Stomach smooth muscle (tissue), 2 donors: ENCODE results near the gene ADAP1.
A peak's percentile ranks its signal among the peaks of the same experiment; 100 is the strongest.
"Not testable (repeated sequence)": the region's sequence is repeated elsewhere in the genome, so short reads cannot be mapped to it uniquely, and the experiment has no call there.

Experiments used
- H3K27ac ChIP-seq: one replicate; pipeline ENCODE4 v1.7.0; 2013; ENCODE audit warnings: mild to moderate bottlenecking, low read length, inconsistent platforms
- H3K27me3 ChIP-seq, 2 donors: one replicate each; pipeline ENCODE4 v1.7.0; 2013; ENCODE audit warnings: low read length in 2 of 2; ENCODE audit not compliant: insufficient read depth in 2 of 2, control insufficient read depth in 1 of 2
- H3K36me3 ChIP-seq, 2 donors: one replicate each; pipeline ENCODE4 v1.7.0; 2013; ENCODE audit warnings: low read length in 2 of 2; ENCODE audit not compliant: control insufficient read depth in 2 of 2, insufficient read depth in 2 of 2
- H3K4me1 ChIP-seq: one replicate; pipeline ENCODE4 v1.7.0; 2013; ENCODE audit warnings: low read length; ENCODE audit not compliant: control insufficient read depth, insufficient read depth
- H3K4me3 ChIP-seq, 2 donors: one replicate each; pipeline ENCODE4 v1.7.0; 2013; ENCODE audit warnings: low read length in 2 of 2
- H3K9ac ChIP-seq, 2 donors: one replicate each; pipeline ENCODE4 v1.7.0; 2013; ENCODE audit warnings: low read length in 2 of 2, mild to moderate bottlenecking in 1 of 2
- H3K9me3 ChIP-seq, 2 donors: one replicate each; pipeline ENCODE4 v1.7.0; 2013; ENCODE audit warnings: low read length in 2 of 2; ENCODE audit not compliant: control insufficient read depth in 2 of 2
- donor health status: healthy.
- donor health status: Pancreatic carcinoma.

The ADAP1 gene

DNA sequence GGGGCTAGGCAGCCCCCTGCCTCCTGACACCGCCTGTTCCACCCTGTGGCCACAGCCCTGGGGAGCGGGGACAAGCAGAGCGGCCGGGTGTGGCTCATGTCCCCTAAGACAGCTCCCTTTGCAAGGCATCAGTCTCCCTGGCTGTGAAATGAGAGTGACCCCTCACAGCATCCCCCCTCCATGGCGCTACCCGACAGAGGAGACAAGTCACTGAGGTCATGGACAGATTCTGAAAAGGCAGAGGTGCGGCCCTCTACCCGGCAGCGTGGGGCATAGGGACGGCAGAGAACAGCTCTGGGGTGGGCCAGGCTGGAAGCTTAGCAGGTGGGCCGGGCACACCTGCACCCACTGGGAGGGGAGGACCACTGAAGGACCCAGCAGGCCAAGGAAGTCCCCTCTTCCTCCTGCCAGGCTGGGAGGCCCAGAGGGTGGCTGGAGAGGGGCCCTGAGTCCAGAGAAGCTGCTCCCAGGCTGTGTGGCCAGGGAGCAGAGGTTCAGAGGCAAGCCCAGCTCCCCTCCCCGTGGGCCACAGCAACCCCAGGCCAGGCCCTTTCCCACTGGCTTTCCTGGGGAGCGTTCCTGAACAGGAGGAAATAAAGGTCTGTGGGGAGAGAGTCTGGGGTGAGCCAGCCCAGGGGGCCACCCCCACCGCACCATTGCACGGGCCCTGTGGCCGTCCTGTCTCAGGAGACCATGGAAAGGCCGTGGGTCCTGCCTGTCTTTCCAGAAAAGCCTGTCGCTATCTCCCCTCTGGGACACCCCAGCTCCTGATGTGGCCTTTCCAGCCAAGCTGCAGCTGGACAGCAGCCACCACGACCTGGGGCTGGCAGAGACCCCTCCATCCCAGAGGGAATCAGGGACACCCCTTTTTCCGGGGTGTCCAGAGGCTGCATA lies 1.7 kb downstream of the ADAP1 start:
- Histone ChIP-seq H3K27ac (peak overlapping the region; percentile 70), H3K27me3 (no peaks in the 10 kb centered on the region), H3K9me3 (no peaks in the 10 kb centered on the region), H3K9ac (peak overlapping the region; percentile 62 to 73), H3K4me3 (peak overlapping the region; percentile 57 to 74), H3K4me1 (peaks cover 35% of the 10 kb centered on the region), H3K36me3 (no peaks in the 10 kb centered on the region)

DNA sequence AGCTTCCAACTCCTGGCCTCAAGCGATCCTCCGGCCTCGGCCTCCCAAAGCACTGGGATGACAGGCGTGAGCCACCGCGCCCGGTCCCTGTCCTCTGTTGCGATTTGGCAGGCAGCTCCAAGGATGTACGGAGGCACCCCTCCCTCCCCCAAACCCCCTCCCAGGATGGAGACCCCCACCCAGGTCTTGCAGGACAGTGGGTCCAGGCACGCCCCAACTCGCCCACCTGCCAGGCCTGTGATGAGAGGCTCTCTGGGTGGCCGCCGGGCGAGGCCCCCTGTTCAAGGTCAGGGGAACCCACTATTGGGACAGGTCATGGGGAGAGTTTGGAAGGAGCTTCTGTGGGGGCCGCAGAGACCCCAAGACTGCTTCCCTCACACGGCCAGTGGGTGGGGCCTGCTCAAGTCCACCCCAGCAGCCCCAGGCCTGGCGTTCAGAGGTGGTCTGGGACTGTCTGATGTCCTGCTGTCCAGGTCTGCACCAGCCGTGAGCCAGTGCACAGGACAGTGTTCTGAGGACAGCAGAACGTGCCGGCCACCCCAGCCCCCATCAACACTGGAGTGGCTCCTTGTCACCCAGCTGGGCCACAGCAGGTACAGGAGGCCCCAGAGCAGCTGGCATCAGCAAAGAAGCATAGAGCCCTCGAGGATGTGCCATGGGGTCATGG lies 2.5 kb downstream of the ADAP1 start:
- Histone ChIP-seq H3K27me3 (no peaks in the 10 kb centered on the region), H3K4me1 (peaks cover 33% of the 10 kb centered on the region), H3K9ac (no peak overlapping the region), H3K9me3 (no peaks in the 10 kb centered on the region), H3K36me3 (no peaks in the 10 kb centered on the region), H3K27ac (peak overlapping the region; percentile 70), H3K4me3 (no peak overlapping the region)

DNA sequence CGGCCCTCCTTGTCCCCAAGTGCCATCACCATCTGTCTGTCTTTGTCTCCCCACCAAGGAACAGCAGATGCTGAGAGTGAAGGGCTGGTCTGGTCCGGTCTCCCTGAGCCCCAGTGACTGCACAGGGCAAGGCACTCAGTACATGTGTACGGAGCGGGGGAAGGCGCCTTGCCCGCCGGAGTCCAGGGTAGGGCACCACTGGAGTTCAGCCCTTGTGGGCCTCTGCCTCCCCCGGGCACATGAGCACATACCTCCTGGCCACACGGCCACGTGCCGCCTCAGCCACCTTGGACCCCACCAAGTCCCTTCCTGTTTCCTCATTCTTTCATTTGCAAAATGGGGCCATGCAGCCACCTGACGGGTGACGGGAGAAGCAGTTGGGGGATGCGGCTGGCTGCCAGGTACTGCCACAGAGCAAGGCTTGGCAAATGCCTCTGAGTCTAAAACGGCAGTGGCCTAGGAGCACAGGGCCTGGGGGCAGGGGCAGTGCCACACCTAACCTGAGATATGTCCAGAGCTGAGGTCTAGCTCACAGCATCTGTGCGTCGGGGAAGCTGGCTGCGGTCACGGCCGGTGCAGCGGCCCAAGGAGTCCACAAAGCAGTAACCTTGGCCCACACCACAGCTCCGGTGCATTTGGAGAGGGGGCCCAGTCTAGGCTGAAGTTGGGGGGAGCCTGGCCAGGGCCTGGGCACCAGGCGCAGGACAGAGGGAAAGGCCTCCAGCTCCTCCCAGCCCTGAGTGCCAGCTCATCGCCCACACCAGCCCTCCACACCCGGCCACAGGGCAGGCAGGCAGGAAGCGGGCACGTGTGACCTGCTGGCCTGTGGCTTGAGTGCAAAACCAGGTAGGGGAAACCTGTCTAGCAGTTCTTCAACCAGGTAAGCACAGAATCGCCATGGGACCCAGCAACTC lies 5.2 kb downstream of the ADAP1 start:
- Histone ChIP-seq H3K4me3 (no peak overlapping the region), H3K9ac (no peak overlapping the region), H3K27ac (no peak overlapping the region), H3K4me1 (peaks cover 22% of the 10 kb centered on the region), H3K36me3 (no peaks in the 10 kb centered on the region), H3K27me3 (no peaks in the 10 kb centered on the region), H3K9me3 (no peaks in the 10 kb centered on the region)

- H3K27ac ChIP-seq: no peak overlapping the region
- H3K4me3 ChIP-seq: no peak overlapping the region
- H3K4me1 ChIP-seq: peaks cover 10% of the 10 kb centered on the region
- H3K36me3 ChIP-seq: no peaks in the 10 kb centered on the region
- no peaks in the 10 kb centered on the region for H3K27me3 ChIP-seq
- no peak overlapping the region for H3K9ac ChIP-seq
- no peaks in the 10 kb centered on the region for H3K9me3 ChIP-seq
These were observed 6.9 kb downstream of the ADAP1 start for GRCh38 chr7:947391-948210.

- no peak overlapping the region for H3K27ac ChIP-seq
- no peaks in the 10 kb centered on the region for H3K27me3 ChIP-seq
- H3K4me3 ChIP-seq: no peak overlapping the region
- peaks cover 2% of the 10 kb centered on the region for H3K4me1 ChIP-seq
- H3K36me3 ChIP-seq: no peaks in the 10 kb centered on the region
- H3K9ac ChIP-seq: no peak overlapping the region
- peaks cover 0 to 2% of the 10 kb centered on the region in 2 donors for H3K9me3 ChIP-seq
These were observed 8.1 kb downstream of the ADAP1 start for GRCh38 chr7:946256-946996.

- Histone ChIP-seq H3K4me1 (peaks cover 2% of the 10 kb centered on the region), H3K27me3 (no peaks in the 10 kb centered on the region), H3K4me3 (no peak overlapping the region), H3K9me3 (peaks cover 0 to 2% of the 10 kb centered on the region in 2 donors), H3K9ac (no peak overlapping the region), H3K27ac (no peak overlapping the region), H3K36me3 (no peaks in the 10 kb centered on the region)
These were observed 8.8 kb downstream of the ADAP1 start for GRCh38 chr7:945556-946255.

- no peak overlapping the region for H3K27ac ChIP-seq
- H3K4me1 ChIP-seq: peaks cover 2% of the 10 kb centered on the region
- no peak overlapping the region for H3K4me3 ChIP-seq
- peaks cover 0 to 2% of the 10 kb centered on the region in 2 donors for H3K9me3 ChIP-seq
- no peak overlapping the region for H3K9ac ChIP-seq
- no peaks in the 10 kb centered on the region for H3K36me3 ChIP-seq
- no peaks in the 10 kb centered on the region for H3K27me3 ChIP-seq
These were observed 9.3 kb downstream of the ADAP1 start for GRCh38 chr7:945147-945555.

DNA sequence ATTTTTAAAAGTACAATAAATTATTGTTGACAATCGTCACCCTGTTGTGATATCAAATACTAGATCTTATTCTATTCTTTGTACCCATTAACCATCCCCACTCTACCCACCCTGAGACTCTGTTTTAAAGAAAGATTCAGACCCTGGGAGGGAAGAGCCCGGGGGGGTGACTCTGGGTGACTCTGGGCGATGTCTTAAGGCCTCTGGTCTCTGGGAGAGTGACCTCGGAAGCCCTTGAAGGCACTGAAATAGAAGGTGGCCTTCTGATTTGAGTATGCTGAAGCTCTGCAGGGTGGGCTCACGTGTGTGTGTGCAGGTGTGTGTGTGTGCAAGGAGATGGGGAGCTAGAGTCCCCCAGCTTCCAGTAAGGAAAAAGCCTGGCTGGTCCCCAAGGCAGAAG lies 9.7 kb downstream of the ADAP1 start:
- Histone ChIP-seq H3K27ac (no peak overlapping the region), H3K9me3 (peaks cover 0 to 5% of the 10 kb centered on the region in 2 donors), H3K4me3 (no peak overlapping the region)

GRCh38 chr7:943793-944192 lies 10.7 kb downstream of the ADAP1 start:
- not testable (repeated sequence) for H3K27me3 ChIP-seq, H3K9me3 ChIP-seq, H3K27ac ChIP-seq, H3K4me1 ChIP-seq, H3K4me3 ChIP-seq, H3K9ac ChIP-seq, H3K36me3 ChIP-seq

More for the DNA sequence above, 9.7 kb downstream of the ADAP1 start:
- Histone ChIP-seq H3K36me3 (no peaks in the 10 kb centered on the region), H3K9ac (no peak overlapping the region), H3K4me1 (peaks cover 2% of the 10 kb centered on the region), H3K27me3 (no peaks in the 10 kb centered on the region)
